HG03060 (cell line): ENCODE data around the gene CLPTM1L.
"Not testable (repeated sequence)": the region's sequence is repeated elsewhere in the genome, so short reads cannot be mapped to it uniquely, and the experiment has no call there.

Experiments
- ATAC-seq: cut with Tn5 transposase; IDR thresholded peaks from one replicate; pipeline ENCODE4 v1.9.1; 2021; ENCODE audit warnings: low read depth, moderate number of reproducible peaks; ENCODE audit not compliant: unreplicated experiment

The CLPTM1L gene

GRCh38 chr5:1279443-1280151 is 65.3 kb downstream of the CLPTM1L start:
- no peak for ATAC-seq

- no peak for ATAC-seq
These were observed 66.0 kb downstream of the CLPTM1L start for GRCh38 chr5:1278656-1279442.

- no peak for ATAC-seq
These were observed 66.7 kb downstream of the CLPTM1L start for GRCh38 chr5:1278216-1278615.

- ATAC-seq: no peak
These were observed 67.1 kb downstream of the CLPTM1L start for GRCh38 chr5:1277781-1278180.

- ATAC-seq: no peak
These were observed 67.6 kb downstream of the CLPTM1L start for GRCh38 chr5:1277331-1277730.

- ATAC-seq: no peak
These were observed 68.0 kb downstream of the CLPTM1L start for GRCh38 chr5:1276930-1277329.

- ATAC-seq: not testable (repeated sequence)
These were observed 69.2 kb downstream of the CLPTM1L start for GRCh38 chr5:1275397-1276391.

- no peak for ATAC-seq
These were observed 70.4 kb downstream of the CLPTM1L start for GRCh38 chr5:1274471-1274870.

- no peak for ATAC-seq
These were observed 71.2 kb downstream of the CLPTM1L start for GRCh38 chr5:1273745-1274144.

- ATAC-seq: no peak
These were observed 72.7 kb downstream of the CLPTM1L start for GRCh38 chr5:1272201-1272600.

- no peak for ATAC-seq
These were observed 73.7 kb downstream of the CLPTM1L start for GRCh38 chr5:1270933-1271914.

- ATAC-seq: no peak
These were observed 74.5 kb downstream of the CLPTM1L start for GRCh38 chr5:1270426-1270825.

- ATAC-seq: no peak
These were observed 76.2 kb downstream of the CLPTM1L start for GRCh38 chr5:1268666-1269065.

- no peak for ATAC-seq
These were observed 76.8 kb downstream of the CLPTM1L start for GRCh38 chr5:1268056-1268455.
